ENCODE measurements around the gene NDUFB5. TPM values are rescaled to one million over a fixed set of nuclear protein-coding genes. Genes with fewer than 3 reads are reported as not detected.

NDUFB5 gene
- total and polyA plus RNA-seq, 2 donors = 117 to 177 TPM

DNA sequence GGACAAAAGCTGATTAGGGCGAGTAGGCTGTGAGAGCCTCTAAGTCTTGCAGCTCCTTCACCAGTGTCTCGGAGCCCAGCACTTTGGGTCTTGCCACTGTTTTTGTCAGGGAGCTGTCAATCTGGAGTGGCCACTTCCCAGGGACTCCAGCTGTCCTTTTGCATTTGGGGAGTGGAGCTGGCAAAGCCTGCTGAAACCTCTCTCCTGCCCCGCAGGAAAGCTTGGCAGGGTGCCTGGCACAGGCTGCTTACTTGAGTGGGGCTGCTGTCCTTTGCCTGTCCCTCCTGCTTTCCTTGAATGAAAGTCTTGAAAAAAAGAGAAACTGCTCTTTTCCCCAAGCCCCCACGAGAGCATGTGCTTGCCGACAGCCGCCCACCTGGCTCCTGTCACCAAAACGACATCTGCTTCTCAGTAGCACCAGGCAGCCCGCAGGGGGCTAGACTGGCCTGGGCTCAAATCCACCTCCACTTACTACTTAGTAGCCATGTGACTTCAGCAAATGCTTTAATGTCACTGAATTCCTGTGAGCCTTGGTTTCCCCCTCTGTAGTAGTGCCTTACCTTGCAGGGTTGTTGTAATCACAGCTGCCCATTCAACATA is 61.9 kb downstream of the NDUFB5 start:
- Histone ChIP-seq H3K9me3 (ENCODE audit: control insufficient read depth in 2 of 2, insufficient read depth in 1 of 2, low read length in 1 of 2) (no peaks in the 10 kb centered on the region), H3K27me3 (ENCODE audit: control insufficient read depth in 2 of 2, insufficient read depth in 1 of 2, low read length in 1 of 2) (no peaks in the 10 kb centered on the region), H3K4me1 (ENCODE audit: control insufficient read depth in 2 of 2, insufficient read depth in 2 of 2, low read length in 2 of 2) (no peaks in the 10 kb centered on the region), H3K27ac (ENCODE audit: low read depth in 1 of 2, low read length in 1 of 2) (no peak overlapping the region), H3K36me3 (ENCODE audit: control insufficient read depth in 2 of 2, insufficient read depth in 2 of 2, low read length in 1 of 2) (no peaks in the 10 kb centered on the region), H3K4me3 (ENCODE audit: low read length in 2 of 2) (no peak overlapping the region)
- 82% methylated on average over 8 of the region's 8 CpGs for WGBS
- DNase-seq (ENCODE audit: low read depth in 6 of 9, low spot score in 9 of 9) = no peak

DNA sequence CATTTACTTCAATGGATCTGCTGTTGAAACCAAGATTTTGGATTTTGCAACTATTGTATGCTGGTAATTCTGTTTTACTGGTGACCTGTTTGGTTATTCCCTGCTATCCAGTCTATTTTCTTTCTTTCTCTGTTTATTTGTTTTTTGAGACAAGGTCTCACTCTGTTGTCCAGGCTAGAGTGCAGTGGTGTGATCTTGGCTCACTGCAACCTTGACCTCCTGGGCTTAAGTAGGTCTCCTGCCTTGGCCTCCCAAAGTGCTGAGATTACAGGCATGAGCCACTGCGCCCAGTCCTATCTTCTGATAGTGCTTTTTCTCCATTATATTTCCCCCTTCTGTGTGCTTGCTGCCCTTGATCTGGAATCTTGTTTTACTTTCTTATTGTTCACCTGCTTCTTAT is 63.8 kb downstream of the NDUFB5 start:
- Histone ChIP-seq H3K27me3 (ENCODE audit: control insufficient read depth in 2 of 2, insufficient read depth in 1 of 2, low read length in 1 of 2) (no peaks in the 10 kb centered on the region), H3K27ac (ENCODE audit: low read depth in 1 of 2, low read length in 1 of 2) (no peak overlapping the region), H3K4me1 (ENCODE audit: control insufficient read depth in 2 of 2, insufficient read depth in 2 of 2, low read length in 2 of 2) (no peaks in the 10 kb centered on the region), H3K36me3 (ENCODE audit: control insufficient read depth in 2 of 2, insufficient read depth in 2 of 2, low read length in 1 of 2) (no peaks in the 10 kb centered on the region), H3K4me3 (ENCODE audit: low read length in 2 of 2) (no peak overlapping the region), H3K9me3 (ENCODE audit: control insufficient read depth in 2 of 2, insufficient read depth in 1 of 2, low read length in 1 of 2) (no peaks in the 10 kb centered on the region)
- no peak for DNase-seq (ENCODE audit: low read depth in 6 of 9, low spot score in 9 of 9)
- 100% methylated on average over 1 of the region's 1 CpG for WGBS

DNA sequence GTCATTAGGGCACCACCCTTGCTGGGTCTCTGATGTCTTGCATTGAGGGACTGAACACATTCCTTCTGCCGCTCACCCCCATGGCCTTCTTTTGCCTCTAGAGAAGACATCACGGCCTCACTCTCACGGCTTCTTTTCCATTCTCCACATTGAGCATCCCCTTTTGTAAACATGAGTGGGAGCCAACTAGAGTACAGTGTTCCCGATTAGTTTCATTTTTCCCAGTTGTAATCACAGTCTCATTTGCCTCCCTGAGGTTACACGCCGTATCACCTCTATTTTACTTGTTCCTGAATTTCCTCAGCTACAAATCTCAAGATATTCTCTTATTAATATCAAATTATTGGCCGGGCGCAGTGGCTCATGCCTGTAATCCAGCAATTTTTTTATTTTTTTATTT is 65.7 kb downstream of the NDUFB5 start:
- H3K4me1 ChIP-seq (ENCODE audit: control insufficient read depth in 2 of 2, insufficient read depth in 2 of 2, low read length in 2 of 2) = no peaks in the 10 kb centered on the region
- no peaks in the 10 kb centered on the region for H3K27me3 ChIP-seq (ENCODE audit: control insufficient read depth in 2 of 2, insufficient read depth in 1 of 2, low read length in 1 of 2)
- H3K36me3 ChIP-seq (ENCODE audit: control insufficient read depth in 2 of 2, insufficient read depth in 2 of 2, low read length in 1 of 2) = no peaks in the 10 kb centered on the region
- no peak for DNase-seq (ENCODE audit: low read depth in 6 of 9, low spot score in 9 of 9)
- no peak overlapping the region for H3K4me3 ChIP-seq (ENCODE audit: low read length in 2 of 2)
- H3K27ac ChIP-seq (ENCODE audit: low read depth in 1 of 2, low read length in 1 of 2) = no peak overlapping the region
- no peaks in the 10 kb centered on the region for H3K9me3 ChIP-seq (ENCODE audit: control insufficient read depth in 2 of 2, insufficient read depth in 1 of 2, low read length in 1 of 2)
- WGBS = 97% methylated on average over 8 of the region's 8 CpGs

DNA sequence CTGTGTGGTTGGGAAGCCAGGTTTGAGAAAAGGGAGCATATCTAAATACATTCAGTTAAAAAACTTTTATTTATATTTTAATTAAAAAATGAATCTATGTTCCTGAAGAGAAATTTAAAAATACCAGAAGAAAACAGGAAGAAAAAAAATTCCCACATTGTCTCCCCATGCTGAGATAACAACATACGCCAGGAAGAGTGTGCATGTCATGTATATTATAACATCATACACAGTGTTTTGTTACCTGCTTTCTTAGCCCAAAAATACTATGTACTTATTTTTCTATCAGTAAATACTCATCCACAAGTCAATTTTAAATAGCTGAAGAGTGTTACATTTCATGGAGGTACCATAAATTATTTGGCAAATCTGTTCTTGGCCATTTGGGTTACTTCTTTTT is 66.7 kb downstream of the NDUFB5 start:
- Histone ChIP-seq H3K27ac (ENCODE audit: low read depth in 1 of 2, low read length in 1 of 2) (no peak overlapping the region), H3K27me3 (ENCODE audit: control insufficient read depth in 2 of 2, insufficient read depth in 1 of 2, low read length in 1 of 2) (no peaks in the 10 kb centered on the region), H3K36me3 (ENCODE audit: control insufficient read depth in 2 of 2, insufficient read depth in 2 of 2, low read length in 1 of 2) (no peaks in the 10 kb centered on the region), H3K4me1 (ENCODE audit: control insufficient read depth in 2 of 2, insufficient read depth in 2 of 2, low read length in 2 of 2) (no peaks in the 10 kb centered on the region), H3K9me3 (ENCODE audit: control insufficient read depth in 2 of 2, insufficient read depth in 1 of 2, low read length in 1 of 2) (no peaks in the 10 kb centered on the region), H3K4me3 (ENCODE audit: low read length in 2 of 2) (no peak overlapping the region)
- DNase-seq (ENCODE audit: low read depth in 6 of 9, low spot score in 9 of 9) = no peak
- WGBS = 98% methylated on average over 1 of the region's 1 CpG

DNA sequence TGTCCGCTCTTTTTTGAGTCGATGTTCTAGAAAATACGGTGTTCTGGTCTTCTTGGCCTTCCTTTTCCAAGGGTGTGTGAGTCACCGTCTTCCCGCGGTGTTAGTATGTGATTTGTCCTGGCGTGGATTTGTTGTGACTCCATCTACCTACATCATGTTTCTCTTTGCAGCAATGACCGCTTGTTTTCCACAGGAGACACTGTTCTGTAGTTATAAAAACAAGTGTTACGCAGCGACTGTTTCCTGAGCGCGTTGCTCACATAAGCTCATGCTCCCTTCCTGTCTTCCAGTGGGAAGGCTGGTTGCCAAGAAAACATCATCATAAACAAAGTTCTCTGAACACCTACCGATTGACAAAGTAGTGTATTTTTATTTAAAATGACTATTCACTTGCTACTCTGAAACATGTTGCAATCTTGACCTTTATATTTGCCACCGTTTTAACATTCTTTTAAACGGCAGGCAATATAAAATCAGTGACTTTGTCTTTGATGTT is 67.2 kb downstream of the NDUFB5 start:
- H3K27ac ChIP-seq (ENCODE audit: low read depth in 1 of 2, low read length in 1 of 2) = no peak overlapping the region
- no peaks in the 10 kb centered on the region for H3K27me3 ChIP-seq (ENCODE audit: control insufficient read depth in 2 of 2, insufficient read depth in 1 of 2, low read length in 1 of 2)
- no peaks in the 10 kb centered on the region for H3K4me1 ChIP-seq (ENCODE audit: control insufficient read depth in 2 of 2, insufficient read depth in 2 of 2, low read length in 2 of 2)
- no peaks in the 10 kb centered on the region for H3K36me3 ChIP-seq (ENCODE audit: control insufficient read depth in 2 of 2, insufficient read depth in 2 of 2, low read length in 1 of 2)
- H3K4me3 ChIP-seq (ENCODE audit: low read length in 2 of 2) = no peak overlapping the region
- DNase-seq (ENCODE audit: low read depth in 6 of 9, low spot score in 9 of 9) = no peak
- 93% methylated on average over 15 of the region's 15 CpGs for WGBS
- no peaks in the 10 kb centered on the region for H3K9me3 ChIP-seq (ENCODE audit: control insufficient read depth in 2 of 2, insufficient read depth in 1 of 2, low read length in 1 of 2)

DNA sequence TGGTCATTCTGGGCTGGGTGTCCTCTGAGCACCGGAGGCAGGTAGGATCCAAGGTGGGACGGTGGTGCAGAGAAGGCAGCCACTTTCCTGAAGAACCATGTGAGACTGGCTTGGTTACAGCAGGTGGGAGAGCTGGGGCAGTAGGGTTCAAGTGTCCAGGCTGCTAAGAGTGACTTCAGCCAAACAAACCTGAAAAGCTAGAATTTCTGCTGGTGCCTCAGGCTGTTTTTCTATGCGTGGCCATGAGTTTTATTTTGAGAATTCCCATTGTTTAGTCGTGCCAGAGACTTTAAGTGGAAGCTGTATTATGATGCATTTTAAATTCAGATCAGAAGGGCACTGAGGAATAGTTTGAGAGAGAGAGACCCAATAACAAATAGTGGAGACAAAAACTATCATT is 68.3 kb downstream of the NDUFB5 start:
- Histone ChIP-seq H3K4me1 (ENCODE audit: control insufficient read depth in 2 of 2, insufficient read depth in 2 of 2, low read length in 2 of 2) (no peaks in the 10 kb centered on the region), H3K27me3 (ENCODE audit: control insufficient read depth in 2 of 2, insufficient read depth in 1 of 2, low read length in 1 of 2) (no peaks in the 10 kb centered on the region), H3K36me3 (ENCODE audit: control insufficient read depth in 2 of 2, insufficient read depth in 2 of 2, low read length in 1 of 2) (no peaks in the 10 kb centered on the region), H3K4me3 (ENCODE audit: low read length in 2 of 2) (no peak overlapping the region), H3K9me3 (ENCODE audit: control insufficient read depth in 2 of 2, insufficient read depth in 1 of 2, low read length in 1 of 2) (no peaks in the 10 kb centered on the region), H3K27ac (ENCODE audit: low read depth in 1 of 2, low read length in 1 of 2) (no peak overlapping the region)
- DNase-seq (ENCODE audit: low read depth in 6 of 9, low spot score in 9 of 9) = no peak
- WGBS = 95% methylated on average over 4 of the region's 4 CpGs

DNA sequence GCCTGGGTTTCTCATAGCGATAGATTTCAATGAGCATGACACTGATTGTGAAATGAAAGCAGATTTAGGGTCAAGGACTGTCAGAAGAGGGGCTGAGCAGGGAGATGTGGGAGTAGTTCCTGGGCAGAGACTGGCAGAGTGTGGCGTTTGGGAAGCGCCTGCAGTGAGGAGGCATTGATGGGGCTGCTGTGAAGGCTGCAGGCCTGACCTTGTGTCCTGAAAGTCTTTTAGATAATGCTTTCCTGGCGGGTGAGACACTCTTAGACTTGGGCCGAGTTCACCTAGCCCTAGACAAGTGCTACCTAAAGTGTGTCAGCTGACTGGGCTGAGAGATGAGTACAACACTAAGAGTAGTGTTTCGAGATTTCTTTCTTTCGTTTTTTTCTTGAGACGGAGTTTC is 68.9 kb downstream of the NDUFB5 start:
- no peak overlapping the region for H3K4me3 ChIP-seq (ENCODE audit: low read length in 2 of 2)

DNA sequence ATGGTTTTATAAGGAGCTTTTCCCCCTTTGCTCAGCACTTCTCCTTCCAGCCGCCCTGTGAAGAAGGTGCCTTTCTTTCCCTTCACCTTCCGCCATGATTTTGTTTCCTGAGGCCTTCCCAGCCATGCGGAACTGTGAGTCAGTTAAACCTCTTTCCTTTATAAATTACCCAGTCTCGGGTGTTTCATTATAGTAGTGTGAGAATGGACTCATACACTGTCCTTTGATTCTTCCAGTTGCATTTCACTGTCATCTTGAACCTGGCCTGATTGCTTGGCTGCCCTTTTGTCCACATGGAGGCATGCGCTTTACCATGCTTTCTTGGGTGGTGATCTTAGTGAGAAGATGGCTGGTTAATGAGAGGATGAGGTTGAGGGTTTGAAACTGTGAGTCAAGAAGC is 71.5 kb downstream of the NDUFB5 start:
- no peaks in the 10 kb centered on the region for H3K9me3 ChIP-seq (ENCODE audit: control insufficient read depth in 2 of 2, insufficient read depth in 1 of 2, low read length in 1 of 2)
- no peak overlapping the region for H3K4me3 ChIP-seq (ENCODE audit: low read length in 2 of 2)
- H3K27me3 ChIP-seq (ENCODE audit: control insufficient read depth in 2 of 2, insufficient read depth in 1 of 2, low read length in 1 of 2) = no peaks in the 10 kb centered on the region
- H3K4me1 ChIP-seq (ENCODE audit: control insufficient read depth in 2 of 2, insufficient read depth in 2 of 2, low read length in 2 of 2) = no peaks in the 10 kb centered on the region
- WGBS = 98% methylated on average over 5 of the region's 5 CpGs
- no peak for DNase-seq (ENCODE audit: low read depth in 6 of 9, low spot score in 9 of 9)
- no peak overlapping the region for H3K27ac ChIP-seq (ENCODE audit: low read depth in 1 of 2, low read length in 1 of 2)
- no peaks in the 10 kb centered on the region for H3K36me3 ChIP-seq (ENCODE audit: control insufficient read depth in 2 of 2, insufficient read depth in 2 of 2, low read length in 1 of 2)

More for the DNA sequence above, 68.9 kb downstream of the NDUFB5 start:
- Histone ChIP-seq H3K36me3 (ENCODE audit: control insufficient read depth in 2 of 2, insufficient read depth in 2 of 2, low read length in 1 of 2) (no peaks in the 10 kb centered on the region), H3K4me1 (ENCODE audit: control insufficient read depth in 2 of 2, insufficient read depth in 2 of 2, low read length in 2 of 2) (no peaks in the 10 kb centered on the region), H3K9me3 (ENCODE audit: control insufficient read depth in 2 of 2, insufficient read depth in 1 of 2, low read length in 1 of 2) (no peaks in the 10 kb centered on the region), H3K27me3 (ENCODE audit: control insufficient read depth in 2 of 2, insufficient read depth in 1 of 2, low read length in 1 of 2) (no peaks in the 10 kb centered on the region), H3K27ac (ENCODE audit: low read depth in 1 of 2, low read length in 1 of 2) (no peak overlapping the region)
- 98% methylated on average over 8 of the region's 8 CpGs for WGBS
- DNase-seq (ENCODE audit: low read depth in 6 of 9, low spot score in 9 of 9) = no peak
